H1 (cell line): Measurements from ENCODE around the gene ERAS. TPM values are rescaled to one million over a fixed set of nuclear protein-coding genes. Genes with fewer than 3 reads are reported as not detected.

Source experiments
- ASH2L ChIP-seq: fragments of 200-600, 300-600 bp; sonication (generic); IDR thresholded peaks from one replicate; pipeline ENCODE4 v1.7.1; 2017; ENCODE audit warnings: low read length
- KDM5A ChIP-seq: fragments of 200-600 bp; IDR thresholded peaks from 2 replicates; pipeline ENCODE4 v1.7.1; 2012; ENCODE audit warnings: mild to moderate bottlenecking, low read length, inconsistent platforms, mixed read lengths
- MAFK ChIP-seq: IDR thresholded peaks from 2 replicates; pipeline ENCODE4 v1.6.1; 2012; ENCODE audit warnings: low read depth, mild to moderate bottlenecking, improper control_type of control experiment, low read length
- RBBP5 ChIP-seq: IDR thresholded peaks from 2 replicates; pipeline ENCODE4 v1.7.1; 2012; ENCODE audit warnings: low read depth, mild to moderate bottlenecking, inconsistent platforms, low read length, moderate library complexity, borderline replicate concordance
- RFX5 ChIP-seq: IDR thresholded peaks from 2 replicates; pipeline ENCODE4 v1.6.1; 2011; ENCODE audit warnings: low read depth, low read length, improper control_type of control experiment, borderline replicate concordance
- SIN3A ChIP-seq, 2 experiments: IDR thresholded peaks in 1 of 2; conservative IDR thresholded peaks in 1 of 2; 2 replicates each; pipeline ENCODE4 v1.6.1; 2011 to 2012; ENCODE audit warnings: low read length in 2 of 2, improper control_type of control experiment in 1 of 2, low read depth in 1 of 2, mild to moderate bottlenecking in 1 of 2
- SIX5 ChIP-seq: IDR thresholded peaks from 2 replicates; pipeline ENCODE4 v1.6.1; 2011; ENCODE audit warnings: mild to moderate bottlenecking, low read depth, low read length
- SP1 ChIP-seq: IDR thresholded peaks from 2 replicates; pipeline ENCODE4 v1.6.1; 2011; ENCODE audit warnings: low read depth, low read length
- SP4 ChIP-seq: IDR thresholded peaks from 2 replicates; pipeline ENCODE4 v1.6.1; 2012; ENCODE audit warnings: low read length, inconsistent platforms
- TEAD4 ChIP-seq: IDR thresholded peaks from 2 replicates; pipeline ENCODE4 v1.6.1; 2012; ENCODE audit warnings: low read depth, low read length, inconsistent platforms, mixed read lengths
- polyA plus RNA-seq, 7 experiments: library from polyadenylated mRNA; depleted of rRNA in 3 of 7; stranded (reverse) in 5 of 7; unstranded in 2 of 7; fragments of >200 nt in 5 of 7; fragments of 200-250 nt in 2 of 7; gene quantifications; 1 replicate in 5 of 7; 2 replicates in 1 of 7; 4 replicates in 1 of 7; pipeline versions ENCODE4 v1.2.1 to v1.2.3, GENCODE V29; 2011 to 2013; ENCODE audit warnings: missing spikeins in 2 of 7, mixed read lengths in 2 of 7
- total RNA-seq: library from RNA; stranded (reverse); fragmentation: NEBNext Ultra II Directional; extraction: Animal tissue kit (Norgen Biotek cat#: 25700); gene quantifications from 2 replicates; pipeline ENCODE4 v1.2.1, GENCODE V29; 2021
- TF ChIP-seq, protein P1 (sequence below): fragments of 300-600 bp; sonication (generic); IDR thresholded peaks from 2 replicates; pipeline ENCODE4 v1.7.1; 2012; ENCODE audit warnings: low read length, moderate library complexity, mild to moderate bottlenecking, inconsistent platforms; ENCODE audit not compliant: insufficient replicate concordance

Gene ERAS
- total and polyA plus RNA-seq, 2 of the 8 experiments (the other 6 are each of a cell fraction or from before 2014, with no cell fraction given) = 0.70 TPM; not detected in 1

DNA sequence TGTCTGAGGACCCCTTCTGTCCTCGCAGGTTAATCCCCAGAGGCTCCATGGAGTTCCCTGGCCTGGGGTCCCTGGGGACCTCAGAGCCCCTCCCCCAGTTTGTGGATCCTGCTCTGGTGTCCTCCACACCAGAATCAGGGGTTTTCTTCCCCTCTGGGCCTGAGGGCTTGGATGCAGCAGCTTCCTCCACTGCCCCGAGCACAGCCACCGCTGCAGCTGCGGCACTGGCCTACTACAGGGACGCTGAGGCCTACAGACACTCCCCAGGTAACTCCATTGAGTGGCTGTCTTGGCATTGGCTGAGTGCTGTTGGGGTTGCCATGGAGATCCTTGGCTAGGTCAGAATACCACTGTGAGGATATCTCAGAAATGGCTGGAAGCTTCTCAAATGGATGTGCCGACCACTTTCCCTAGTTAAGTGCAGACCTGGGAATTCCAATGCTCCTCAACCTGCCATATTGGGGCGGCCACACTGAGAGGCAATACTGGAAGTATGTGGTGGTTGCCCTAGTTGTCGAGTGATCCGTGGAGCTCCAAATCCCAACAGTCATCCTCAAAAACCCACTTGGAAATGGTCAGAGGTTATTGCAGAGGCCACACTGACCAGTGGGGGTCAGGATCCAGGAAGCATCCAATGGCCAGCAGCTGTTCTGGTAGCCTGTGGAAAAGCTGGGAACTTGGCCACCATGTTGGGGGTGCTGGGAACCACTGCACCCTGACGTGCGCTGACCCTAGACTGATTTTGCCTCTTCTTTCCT is 35.1 kb upstream of the ERAS start (continued):
- TF ChIP-seq, protein P1, sequence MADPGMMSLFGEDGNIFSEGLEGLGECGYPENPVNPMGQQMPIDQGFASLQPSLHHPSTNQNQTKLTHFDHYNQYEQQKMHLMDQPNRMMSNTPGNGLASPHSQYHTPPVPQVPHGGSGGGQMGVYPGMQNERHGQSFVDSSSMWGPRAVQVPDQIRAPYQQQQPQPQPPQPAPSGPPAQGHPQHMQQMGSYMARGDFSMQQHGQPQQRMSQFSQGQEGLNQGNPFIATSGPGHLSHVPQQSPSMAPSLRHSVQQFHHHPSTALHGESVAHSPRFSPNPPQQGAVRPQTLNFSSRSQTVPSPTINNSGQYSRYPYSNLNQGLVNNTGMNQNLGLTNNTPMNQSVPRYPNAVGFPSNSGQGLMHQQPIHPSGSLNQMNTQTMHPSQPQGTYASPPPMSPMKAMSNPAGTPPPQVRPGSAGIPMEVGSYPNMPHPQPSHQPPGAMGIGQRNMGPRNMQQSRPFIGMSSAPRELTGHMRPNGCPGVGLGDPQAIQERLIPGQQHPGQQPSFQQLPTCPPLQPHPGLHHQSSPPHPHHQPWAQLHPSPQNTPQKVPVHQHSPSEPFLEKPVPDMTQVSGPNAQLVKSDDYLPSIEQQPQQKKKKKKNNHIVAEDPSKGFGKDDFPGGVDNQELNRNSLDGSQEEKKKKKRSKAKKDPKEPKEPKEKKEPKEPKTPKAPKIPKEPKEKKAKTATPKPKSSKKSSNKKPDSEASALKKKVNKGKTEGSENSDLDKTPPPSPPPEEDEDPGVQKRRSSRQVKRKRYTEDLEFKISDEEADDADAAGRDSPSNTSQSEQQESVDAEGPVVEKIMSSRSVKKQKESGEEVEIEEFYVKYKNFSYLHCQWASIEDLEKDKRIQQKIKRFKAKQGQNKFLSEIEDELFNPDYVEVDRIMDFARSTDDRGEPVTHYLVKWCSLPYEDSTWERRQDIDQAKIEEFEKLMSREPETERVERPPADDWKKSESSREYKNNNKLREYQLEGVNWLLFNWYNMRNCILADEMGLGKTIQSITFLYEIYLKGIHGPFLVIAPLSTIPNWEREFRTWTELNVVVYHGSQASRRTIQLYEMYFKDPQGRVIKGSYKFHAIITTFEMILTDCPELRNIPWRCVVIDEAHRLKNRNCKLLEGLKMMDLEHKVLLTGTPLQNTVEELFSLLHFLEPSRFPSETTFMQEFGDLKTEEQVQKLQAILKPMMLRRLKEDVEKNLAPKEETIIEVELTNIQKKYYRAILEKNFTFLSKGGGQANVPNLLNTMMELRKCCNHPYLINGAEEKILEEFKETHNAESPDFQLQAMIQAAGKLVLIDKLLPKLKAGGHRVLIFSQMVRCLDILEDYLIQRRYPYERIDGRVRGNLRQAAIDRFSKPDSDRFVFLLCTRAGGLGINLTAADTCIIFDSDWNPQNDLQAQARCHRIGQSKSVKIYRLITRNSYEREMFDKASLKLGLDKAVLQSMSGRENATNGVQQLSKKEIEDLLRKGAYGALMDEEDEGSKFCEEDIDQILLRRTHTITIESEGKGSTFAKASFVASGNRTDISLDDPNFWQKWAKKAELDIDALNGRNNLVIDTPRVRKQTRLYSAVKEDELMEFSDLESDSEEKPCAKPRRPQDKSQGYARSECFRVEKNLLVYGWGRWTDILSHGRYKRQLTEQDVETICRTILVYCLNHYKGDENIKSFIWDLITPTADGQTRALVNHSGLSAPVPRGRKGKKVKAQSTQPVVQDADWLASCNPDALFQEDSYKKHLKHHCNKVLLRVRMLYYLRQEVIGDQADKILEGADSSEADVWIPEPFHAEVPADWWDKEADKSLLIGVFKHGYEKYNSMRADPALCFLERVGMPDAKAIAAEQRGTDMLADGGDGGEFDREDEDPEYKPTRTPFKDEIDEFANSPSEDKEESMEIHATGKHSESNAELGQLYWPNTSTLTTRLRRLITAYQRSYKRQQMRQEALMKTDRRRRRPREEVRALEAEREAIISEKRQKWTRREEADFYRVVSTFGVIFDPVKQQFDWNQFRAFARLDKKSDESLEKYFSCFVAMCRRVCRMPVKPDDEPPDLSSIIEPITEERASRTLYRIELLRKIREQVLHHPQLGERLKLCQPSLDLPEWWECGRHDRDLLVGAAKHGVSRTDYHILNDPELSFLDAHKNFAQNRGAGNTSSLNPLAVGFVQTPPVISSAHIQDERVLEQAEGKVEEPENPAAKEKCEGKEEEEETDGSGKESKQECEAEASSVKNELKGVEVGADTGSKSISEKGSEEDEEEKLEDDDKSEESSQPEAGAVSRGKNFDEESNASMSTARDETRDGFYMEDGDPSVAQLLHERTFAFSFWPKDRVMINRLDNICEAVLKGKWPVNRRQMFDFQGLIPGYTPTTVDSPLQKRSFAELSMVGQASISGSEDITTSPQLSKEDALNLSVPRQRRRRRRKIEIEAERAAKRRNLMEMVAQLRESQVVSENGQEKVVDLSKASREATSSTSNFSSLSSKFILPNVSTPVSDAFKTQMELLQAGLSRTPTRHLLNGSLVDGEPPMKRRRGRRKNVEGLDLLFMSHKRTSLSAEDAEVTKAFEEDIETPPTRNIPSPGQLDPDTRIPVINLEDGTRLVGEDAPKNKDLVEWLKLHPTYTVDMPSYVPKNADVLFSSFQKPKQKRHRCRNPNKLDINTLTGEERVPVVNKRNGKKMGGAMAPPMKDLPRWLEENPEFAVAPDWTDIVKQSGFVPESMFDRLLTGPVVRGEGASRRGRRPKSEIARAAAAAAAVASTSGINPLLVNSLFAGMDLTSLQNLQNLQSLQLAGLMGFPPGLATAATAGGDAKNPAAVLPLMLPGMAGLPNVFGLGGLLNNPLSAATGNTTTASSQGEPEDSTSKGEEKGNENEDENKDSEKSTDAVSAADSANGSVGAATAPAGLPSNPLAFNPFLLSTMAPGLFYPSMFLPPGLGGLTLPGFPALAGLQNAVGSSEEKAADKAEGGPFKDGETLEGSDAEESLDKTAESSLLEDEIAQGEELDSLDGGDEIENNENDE = no peak
- TF ChIP-seq ASH2L (no peak), TEAD4 (no peak), SP4 (no peak), RBBP5 (no peak), KDM5A (no peak), SIX5 (no peak), SP1 (no peak), RFX5 (no peak), MAFK (no peak), SIN3A (conservative IDR thresholded peaks at IDR 0.05 in 1 of 2, IDR thresholded peaks at IDR 0.05 in 1 of 2; ENCODE audit: low read depth in 1 of 2, low read length in 2 of 2) (no peak)
